GM12878 (cell line): ENCODE data around the gene ARMS2. TPM values are rescaled to one million over a fixed set of nuclear protein-coding genes. Genes with fewer than 3 reads are reported as not detected.

Experiments used
- ATAC-seq: fragments of 200-7000 bp; cut with Tn5 transposase; 3 replicates; pipeline ENCODE4 v1.9.1; 2020; ENCODE audit warnings: mild to moderate bottlenecking, moderate library complexity
- BruUV-seq: library from RNA; stranded (reverse); fragments of 400-500 nt; replicated peaks from 2 replicates; lab custom pipeline; 2021; lab: Mats Ljungman, UMichigan
- CTCF ChIA-PET: fragments of 300-600 bp; sonication (Branson Sonifier 250); formaldehyde crosslinking; extraction: SDS; loops from one replicate; lab custom pipeline; 2021; ENCODE audit warnings: inconsistent platforms; lab: Yijun Ruan, JAX
- POLR2A ChIA-PET: fragments of 350-600 bp; formaldehyde crosslinking; extraction: SDS; loops from one replicate; lab custom pipeline; 2021; ENCODE audit warnings: inconsistent platforms; lab: Charles Lee
- RAD21 ChIA-PET: fragments of 300-600 bp; sonication (Branson Sonifier 250); formaldehyde crosslinking; loops from one replicate; lab custom pipeline; 2023; ENCODE audit warnings: antibody characterized with exemption; ENCODE audit not compliant: unreplicated experiment; lab: Charles Lee
- SMC1A ChIA-PET: fragments of 300-600 bp; sonication (Branson Sonifier 250); formaldehyde crosslinking; loops from one replicate; lab custom pipeline; 2023; ENCODE audit not compliant: unreplicated experiment, uncharacterized antibody; lab: Charles Lee
- DNase-seq: peaks from one replicate; pipeline ENCODE4 v3.0.0-alpha.2; 2011; ENCODE audit warnings: low read depth, low spot score
- FAIRE-seq: peaks from 3 replicates; lab custom pipeline; 2011; peaks lifted over from hg19 to GRCh38; lab: Jason Lieb, UNC
- H2AFZ ChIP-seq: 2 replicates; pipeline ENCODE4 v1.6.0; 2011; ENCODE audit warnings: low read depth, low read length, control low read depth; ENCODE audit not compliant: control insufficient read depth
- H3K27ac ChIP-seq: 2 replicates; pipeline ENCODE4 v1.5.1; 2011; ENCODE audit warnings: control low read depth; ENCODE audit not compliant: control insufficient read depth, insufficient read depth
- H3K27me3 ChIP-seq, 2 experiments: replicated peaks in 1 of 2; 2 replicates each; pipeline versions ENCODE4 v1.6.0 to v1.6.1; 2011; ENCODE audit warnings: low read length in 1 of 2; ENCODE audit not compliant: control insufficient read depth in 2 of 2, insufficient read depth in 2 of 2
- H3K36me3 ChIP-seq, 2 experiments: 2 replicates each; pipeline ENCODE4 v1.5.1; 2011; ENCODE audit warnings: low read length in 1 of 2; ENCODE audit not compliant: control insufficient read depth in 2 of 2, insufficient read depth in 2 of 2
- H3K4me1 ChIP-seq: 2 replicates; pipeline ENCODE4 v1.6.1; 2011; ENCODE audit warnings: mild to moderate bottlenecking, low read length, moderate library complexity, mixed read lengths; ENCODE audit not compliant: control insufficient read depth, insufficient read depth
- H3K4me2 ChIP-seq: 2 replicates; pipeline ENCODE4 v1.6.0; 2011; ENCODE audit warnings: control low read depth; ENCODE audit not compliant: control insufficient read depth, insufficient read depth
- H3K4me3 ChIP-seq: fragments of 200-600 bp; sonication (generic); 2 replicates; pipeline ENCODE4 v1.5.1; 2016
- H3K79me2 ChIP-seq: 2 replicates; pipeline ENCODE4 v1.6.0; 2011; ENCODE audit warnings: low read length; ENCODE audit not compliant: control insufficient read depth, insufficient read depth
- H3K9ac ChIP-seq: 2 replicates; pipeline ENCODE4 v1.8.0; 2011; ENCODE audit warnings: low read length, control low read depth, mixed read lengths; ENCODE audit not compliant: control insufficient read depth, insufficient read depth
- H3K9me3 ChIP-seq: replicated peaks from 3 replicates; pipeline ENCODE4 v1.5.1; 2011; ENCODE audit warnings: mild to moderate bottlenecking, low read length; ENCODE audit not compliant: control insufficient read depth, insufficient read depth
- H4K20me1 ChIP-seq: 2 replicates; pipeline ENCODE4 v1.6.0; 2011; ENCODE audit not compliant: control insufficient read depth, insufficient read depth
- CBFB ChIP-seq: IDR thresholded peaks from 2 replicates; pipeline ENCODE4 v1.6.1; 2016; ENCODE audit warnings: antibody characterized with exemption, low read depth
- EED ChIP-seq: sonication (generic); IDR thresholded peaks from 2 replicates; pipeline ENCODE4 v1.6.1; 2016; ENCODE audit warnings: antibody characterized with exemption, low read depth
- GATAD2B ChIP-seq: fragments of 450-650 bp; conservative IDR thresholded peaks from 2 replicates; pipeline ENCODE4 v1.6.1; 2017; ENCODE audit warnings: low read depth, mild to moderate bottlenecking, moderate library complexity
- MEF2B ChIP-seq: fragments of 450-650 bp; IDR thresholded peaks from 2 replicates; pipeline ENCODE4 v1.6.1; 2018; ENCODE audit warnings: mild to moderate bottlenecking, moderate library complexity; ENCODE audit not compliant: partially characterized antibody, poor library complexity, severe bottlenecking
- RAD21 ChIP-seq: IDR thresholded peaks from 2 replicates; pipeline ENCODE4 v1.6.1; 2011; ENCODE audit warnings: mild to moderate bottlenecking, low read depth, low read length, moderate library complexity; ENCODE audit not compliant: insufficient read depth
- SPI1 ChIP-seq: IDR thresholded peaks from 2 replicates; pipeline ENCODE4 v1.6.1; 2011; ENCODE audit warnings: low read depth, mild to moderate bottlenecking, low read length, moderate library complexity, borderline replicate concordance; ENCODE audit not compliant: insufficient read depth
- ZNF207 ChIP-seq: fragments of 450-650 bp; IDR thresholded peaks from 2 replicates; pipeline ENCODE4 v1.6.1; 2014; ENCODE audit warnings: antibody characterized with exemption, mild to moderate bottlenecking, borderline replicate concordance
- ZNF622 ChIP-seq: fragments of 450-650 bp; IDR thresholded peaks from 2 replicates; pipeline ENCODE4 v1.6.1; 2017; ENCODE audit warnings: mild to moderate bottlenecking, inconsistent platforms
- ZZZ3 ChIP-seq: IDR thresholded peaks from 2 replicates; pipeline ENCODE4 v1.6.1; 2011; ENCODE audit warnings: low read depth; ENCODE audit not compliant: control insufficient read depth, insufficient read length
- WGBS: methylation state at CpG from one replicate; pipeline ENCODE4 v1.1.6; 2016; ENCODE audit warnings: low lambda C conversion rate; ENCODE audit not compliant: insufficient replicate concordance, insufficient coverage; ENCODE audit errors: missing lambda C conversion rate; 5-methylcytosine and 5-hydroxymethylcytosine counted together
- in situ Hi-C: fragments of 300-500 bp; cut with MboI; formaldehyde crosslinking; loops from 9 replicates; pipeline ENCODE4 v1.14.3; 2018; ENCODE audit warnings: mixed read lengths
- intact Hi-C: fragments of 100-400 bp; cut with micrococcal nuclease; formaldehyde crosslinking; loops from one replicate; pipeline ENCODE4 v1.14.2; 2022; ENCODE audit not compliant: unreplicated experiment
- polyA plus RNA-seq, 11 experiments: library from polyadenylated mRNA; depleted of rRNA in 4 of 11; unstranded in 6 of 11; stranded (reverse) in 5 of 11; fragments of >200 nt; fragmentation: Nextera tagmentation in 4 of 11; fragmentation: Illumina TruSeq in 1 of 11; extraction: Ambion mirVana in 4 of 11; extraction: Trizol in 1 of 11; gene quantifications; 1 replicate in 1 of 11; 2 replicates in 10 of 11; pipeline versions ENCODE4 v1.2.1 to v1.2.3, GENCODE V29; 2011 to 2016; ENCODE audit warnings: inconsistent platforms in 2 of 11, missing spikeins in 2 of 11, low read depth in 1 of 11
- total RNA-seq, 4 experiments: library from RNA; depleted of rRNA in 3 of 4; stranded (reverse); fragments of >200 nt in 3 of 4; fragmentation: Illumina TruSeq in 1 of 4; extraction: Trizol in 1 of 4; gene quantifications; 2 replicates each; pipeline versions ENCODE4 v1.2.1 to v1.2.3, GENCODE V29; 2013 to 2021
- TF ChIP-seq, protein P1 (sequence below): fragments of 150-350 bp; IDR thresholded peaks from 2 replicates; pipeline ENCODE4 v1.6.1; 2014; ENCODE audit warnings: mild to moderate bottlenecking, low read depth, low read length
- TF ChIP-seq, protein P2 (sequence below): IDR thresholded peaks from 2 replicates; pipeline ENCODE4 v1.6.1; 2011; ENCODE audit warnings: borderline replicate concordance, low read depth, mild to moderate bottlenecking, moderate library complexity, mixed read lengths, low read length; ENCODE audit not compliant: insufficient read depth; ENCODE audit errors: extremely low read length
- TF ChIP-seq, protein P3 (sequence below): IDR thresholded peaks from 2 replicates; pipeline ENCODE4 v1.6.1; 2011; ENCODE audit warnings: low read depth, low read length, improper control_type of control experiment, borderline replicate concordance

The ARMS2 gene
- total and polyA plus RNA-seq, 10 of the 15 experiments (the other 5 are each of a cell fraction or from before 2014, with no cell fraction given): not detected

DNA sequence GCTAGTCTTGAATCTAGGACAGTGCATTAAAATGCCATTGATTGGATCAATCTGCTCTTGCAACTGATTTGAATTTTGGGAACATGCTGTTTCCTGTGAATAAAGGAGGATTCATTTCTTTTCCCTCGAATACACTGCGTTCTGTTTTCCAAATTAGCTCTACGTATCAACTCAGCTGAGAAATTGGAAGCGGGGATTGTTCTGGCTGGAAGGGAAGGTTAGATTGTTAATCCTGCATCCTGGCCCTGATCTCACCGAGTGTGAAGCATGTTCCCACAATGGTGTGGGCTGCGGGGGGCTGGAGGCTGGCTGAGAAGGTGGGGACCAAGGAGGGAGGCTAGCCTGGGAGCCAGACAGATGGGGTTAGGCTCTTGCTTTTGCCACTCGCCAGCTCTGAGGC is 24.5 kb downstream of the ARMS2 start:
- CTCF ChIA-PET: interaction anchor here (1.2 kb wide), 1 partner anchor 24 kb away, joined by 3 read pairs; no protein-coding TSS in a partner anchor
- no peaks in the 10 kb centered on the region for H3K79me2 ChIP-seq
- 32% methylated on average over 7 of the region's 7 CpGs for WGBS
- RAD21 ChIA-PET: no interaction called here
- FAIRE-seq: no peak
- no peak overlapping the region for H3K4me3 ChIP-seq
- H2AFZ ChIP-seq: no peak overlapping the region
- POLR2A ChIA-PET: no interaction called here
- no peak overlapping the region for H3K9ac ChIP-seq
- no peak overlapping the region for H3K27ac ChIP-seq
- H4K20me1 ChIP-seq: no peaks in the 10 kb centered on the region
- BruUV-seq: no TSS peak
- DNase-seq: no peak
- H3K4me2 ChIP-seq: no peak overlapping the region
- H3K9me3 ChIP-seq: no peaks in the 10 kb centered on the region
- in situ Hi-C loops: no loop called here
- H3K36me3 ChIP-seq: no peaks in the 10 kb centered on the region
- intact Hi-C loops: no loop called here
- SMC1A ChIA-PET: no interaction called here
- peaks cover 0 to 2% of the 10 kb centered on the region in 2 experiments; a peak in 2 of 4 replicates for H3K27me3 ChIP-seq
- TF ChIP-seq RAD21 (no peak), SPI1 (no peak)
- TF ChIP-seq, protein P1, sequence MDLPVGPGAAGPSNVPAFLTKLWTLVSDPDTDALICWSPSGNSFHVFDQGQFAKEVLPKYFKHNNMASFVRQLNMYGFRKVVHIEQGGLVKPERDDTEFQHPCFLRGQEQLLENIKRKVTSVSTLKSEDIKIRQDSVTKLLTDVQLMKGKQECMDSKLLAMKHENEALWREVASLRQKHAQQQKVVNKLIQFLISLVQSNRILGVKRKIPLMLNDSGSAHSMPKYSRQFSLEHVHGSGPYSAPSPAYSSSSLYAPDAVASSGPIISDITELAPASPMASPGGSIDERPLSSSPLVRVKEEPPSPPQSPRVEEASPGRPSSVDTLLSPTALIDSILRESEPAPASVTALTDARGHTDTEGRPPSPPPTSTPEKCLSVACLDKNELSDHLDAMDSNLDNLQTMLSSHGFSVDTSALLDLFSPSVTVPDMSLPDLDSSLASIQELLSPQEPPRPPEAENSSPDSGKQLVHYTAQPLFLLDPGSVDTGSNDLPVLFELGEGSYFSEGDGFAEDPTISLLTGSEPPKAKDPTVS: no peak
- H3K4me1 ChIP-seq: no peaks in the 10 kb centered on the region
- no peak for ATAC-seq

DNA sequence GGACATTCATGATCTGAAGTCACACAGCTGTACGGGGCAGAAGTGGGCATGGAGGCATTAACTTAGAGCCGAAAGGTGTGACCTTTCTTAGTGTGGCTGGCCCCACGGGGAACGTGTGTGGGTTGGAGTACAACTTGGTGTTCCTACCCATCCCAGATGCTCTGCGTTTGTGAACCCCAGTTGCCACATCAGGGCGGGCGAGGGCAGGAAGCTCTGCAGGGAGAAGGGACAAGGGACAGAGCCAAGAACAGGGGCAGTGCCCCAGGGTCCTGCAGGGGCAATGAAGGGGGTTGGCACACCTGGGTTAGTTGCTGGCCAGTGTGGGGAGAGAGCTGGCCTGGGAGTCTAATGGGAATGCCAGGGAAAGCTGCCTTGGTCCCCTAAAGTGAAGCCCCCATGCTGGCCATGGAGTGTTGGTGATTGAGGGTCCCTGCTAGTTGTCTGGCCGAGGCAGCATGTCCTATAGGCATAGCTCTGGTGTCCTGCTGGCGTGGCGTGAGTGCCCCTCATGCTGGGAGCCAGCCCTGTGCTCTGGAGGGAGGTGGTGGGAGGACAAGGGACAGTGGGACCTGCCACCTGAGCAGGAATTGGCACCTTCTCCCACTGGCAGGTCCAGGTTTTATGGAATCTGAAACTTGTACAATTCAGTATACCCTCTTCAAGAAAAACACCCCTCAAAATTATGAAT is 25.8 kb downstream of the ARMS2 start:
- ATAC-seq (no peak), FAIRE-seq (no peak), DNase-seq (no peak)
- intact Hi-C loops: no loop called here
- in situ Hi-C loops: no loop called here
- no TSS peak for BruUV-seq
- Histone ChIP-seq H3K27ac (no peak overlapping the region), H2AFZ (no peak overlapping the region), H3K79me2 (no peaks in the 10 kb centered on the region), H3K36me3 (no peaks in the 10 kb centered on the region), H3K9ac (no peak overlapping the region), H3K4me1 (no peaks in the 10 kb centered on the region), H3K4me2 (no peak overlapping the region), H3K27me3 (no peaks in the 10 kb centered on the region; a peak in 2 of 4 replicates), H4K20me1 (no peaks in the 10 kb centered on the region), H3K9me3 (no peaks in the 10 kb centered on the region), H3K4me3 (no peak overlapping the region)
- WGBS: 8% methylated on average over 10 of the region's 10 CpGs
- SMC1A ChIA-PET: no interaction called here
- POLR2A ChIA-PET: no interaction called here
- CTCF ChIA-PET: interaction anchor here (0.6 kb wide), 1 partner anchor 188 kb away, joined by 3 read pairs; no protein-coding TSS in a partner anchor
- RAD21 ChIA-PET: no interaction called here
- TF ChIP-seq, protein P2, sequence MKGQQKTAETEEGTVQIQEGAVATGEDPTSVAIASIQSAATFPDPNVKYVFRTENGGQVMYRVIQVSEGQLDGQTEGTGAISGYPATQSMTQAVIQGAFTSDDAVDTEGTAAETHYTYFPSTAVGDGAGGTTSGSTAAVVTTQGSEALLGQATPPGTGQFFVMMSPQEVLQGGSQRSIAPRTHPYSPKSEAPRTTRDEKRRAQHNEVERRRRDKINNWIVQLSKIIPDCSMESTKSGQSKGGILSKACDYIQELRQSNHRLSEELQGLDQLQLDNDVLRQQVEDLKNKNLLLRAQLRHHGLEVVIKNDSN: no peak
- TF ChIP-seq MEF2B: no peak
- TF ChIP-seq, protein P3, sequence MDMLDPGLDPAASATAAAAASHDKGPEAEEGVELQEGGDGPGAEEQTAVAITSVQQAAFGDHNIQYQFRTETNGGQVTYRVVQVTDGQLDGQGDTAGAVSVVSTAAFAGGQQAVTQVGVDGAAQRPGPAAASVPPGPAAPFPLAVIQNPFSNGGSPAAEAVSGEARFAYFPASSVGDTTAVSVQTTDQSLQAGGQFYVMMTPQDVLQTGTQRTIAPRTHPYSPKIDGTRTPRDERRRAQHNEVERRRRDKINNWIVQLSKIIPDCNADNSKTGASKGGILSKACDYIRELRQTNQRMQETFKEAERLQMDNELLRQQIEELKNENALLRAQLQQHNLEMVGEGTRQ: no peak
- TF ChIP-seq EED: no peak
- TF ChIP-seq ZNF622: no peak
- no peak for TF ChIP-seq ZNF207
- TF ChIP-seq GATAD2B: no peak
- TF ChIP-seq CBFB: no peak
- TF ChIP-seq ZZZ3: no peak
